Measurements from ENCODE around the gene ASTL. TPM values are rescaled to one million over a fixed set of nuclear protein-coding genes. Genes with fewer than 3 reads are reported as not detected.

The ASTL gene
- total RNA-seq, 3 donors from 2014 or later (not counting 1 experiment from before 2014, with no cell fraction given) = 5.5 to 11.3 (median 8.8) TPM

DNA sequence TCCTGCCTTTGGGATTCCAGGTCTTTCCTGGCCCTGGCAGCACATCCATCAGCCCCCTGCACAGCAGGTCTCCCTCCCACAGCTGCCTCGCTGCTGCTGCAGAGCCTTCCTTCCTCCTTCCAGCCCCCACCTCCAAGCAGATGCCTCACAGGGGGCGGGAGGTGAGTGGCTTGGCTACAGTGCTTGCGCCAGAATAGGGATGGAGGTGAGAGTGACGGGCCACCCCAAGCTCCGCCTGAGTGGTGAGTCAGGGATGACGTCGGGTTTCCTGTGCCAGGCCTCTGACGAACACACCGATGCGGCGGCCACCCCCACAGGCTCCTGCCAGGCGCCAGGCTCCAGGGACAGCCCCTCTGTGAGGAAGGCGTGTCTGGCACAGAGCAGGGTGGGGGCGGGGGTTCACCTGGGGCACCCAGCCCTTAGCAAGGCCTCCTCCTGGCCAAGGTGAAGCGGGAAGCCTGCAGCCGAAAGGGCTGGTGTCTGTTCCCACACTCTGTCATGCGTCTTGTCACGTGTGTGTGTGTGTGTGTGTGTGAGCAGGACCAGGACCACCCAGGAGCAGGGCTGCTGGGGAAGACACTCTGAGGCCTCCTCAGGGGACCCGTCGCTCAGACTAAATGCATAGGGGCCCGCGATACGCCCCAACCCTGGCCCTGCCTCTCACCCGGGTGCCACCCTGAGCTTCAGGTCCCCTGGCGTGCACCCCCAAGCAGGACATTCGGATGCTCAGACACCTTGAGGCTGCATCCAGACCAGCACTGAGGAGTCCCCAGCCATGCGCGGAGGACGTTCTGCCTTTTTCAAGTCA, 10.3 kb upstream of the ASTL start:
- 28% methylated on average over 27 of the region's 29 CpGs for whole genome bisulfite sequencing (ENCODE audit: insufficient coverage)

DNA sequence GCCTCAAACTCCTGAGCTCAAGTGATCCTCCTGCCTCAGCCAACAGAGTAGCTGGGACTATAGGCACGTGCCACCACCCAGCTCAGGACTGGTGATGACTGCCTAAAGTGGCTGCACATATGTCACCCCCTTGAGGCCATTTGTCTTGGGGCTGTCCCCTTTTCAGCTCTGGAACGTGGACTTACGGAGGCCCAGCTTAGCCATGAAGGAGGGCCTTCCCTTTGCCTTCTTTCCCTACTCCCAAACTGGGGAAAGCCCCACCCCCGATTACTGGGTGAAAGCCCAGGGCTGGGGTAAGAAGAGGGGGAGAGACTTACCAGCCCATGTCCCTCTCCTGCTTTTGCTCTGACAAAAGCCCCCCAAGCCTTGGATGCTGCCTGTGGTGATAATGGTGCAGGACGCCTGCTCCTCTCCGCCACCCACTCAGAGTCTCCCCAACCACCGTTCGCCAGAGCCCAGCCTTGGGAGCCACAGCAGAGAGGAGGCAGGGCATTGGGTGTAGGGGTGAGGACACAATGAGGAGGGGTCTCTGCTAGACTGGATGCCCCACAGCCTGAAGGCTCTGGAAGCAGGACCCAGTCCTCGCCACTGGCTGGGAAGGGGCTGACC, 9.4 kb upstream of the ASTL start:
- H3K9me3 ChIP-seq (ENCODE audit: control insufficient read depth, insufficient read depth, low read length) = no peaks in the 10 kb centered on the region
- Mint-ChIP-seq H3K9me3 (no peaks in the 10 kb centered on the region), H3K36me3 (no peaks in the 10 kb centered on the region), H3K4me3 (peak overlapping the region; percentile 17), H3K27ac (peak overlapping the region; percentile 92 to 94), H3K27me3 (ENCODE audit: low read depth in 2 of 2) (no peaks in the 10 kb centered on the region), H3K4me1 (peaks cover 22 to 68% of the 10 kb centered on the region in 2 donors)
- TF ChIP-seq, protein P1, sequence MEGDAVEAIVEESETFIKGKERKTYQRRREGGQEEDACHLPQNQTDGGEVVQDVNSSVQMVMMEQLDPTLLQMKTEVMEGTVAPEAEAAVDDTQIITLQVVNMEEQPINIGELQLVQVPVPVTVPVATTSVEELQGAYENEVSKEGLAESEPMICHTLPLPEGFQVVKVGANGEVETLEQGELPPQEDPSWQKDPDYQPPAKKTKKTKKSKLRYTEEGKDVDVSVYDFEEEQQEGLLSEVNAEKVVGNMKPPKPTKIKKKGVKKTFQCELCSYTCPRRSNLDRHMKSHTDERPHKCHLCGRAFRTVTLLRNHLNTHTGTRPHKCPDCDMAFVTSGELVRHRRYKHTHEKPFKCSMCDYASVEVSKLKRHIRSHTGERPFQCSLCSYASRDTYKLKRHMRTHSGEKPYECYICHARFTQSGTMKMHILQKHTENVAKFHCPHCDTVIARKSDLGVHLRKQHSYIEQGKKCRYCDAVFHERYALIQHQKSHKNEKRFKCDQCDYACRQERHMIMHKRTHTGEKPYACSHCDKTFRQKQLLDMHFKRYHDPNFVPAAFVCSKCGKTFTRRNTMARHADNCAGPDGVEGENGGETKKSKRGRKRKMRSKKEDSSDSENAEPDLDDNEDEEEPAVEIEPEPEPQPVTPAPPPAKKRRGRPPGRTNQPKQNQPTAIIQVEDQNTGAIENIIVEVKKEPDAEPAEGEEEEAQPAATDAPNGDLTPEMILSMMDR (IDR thresholded peaks at IDR 0.05) = no peak
- no peaks in the 10 kb centered on the region for H3K27me3 ChIP-seq (ENCODE audit: control insufficient read depth, insufficient read depth, low read length)
- intact Hi-C loops (cut with micrococcal nuclease) = loop anchor here (1.0 to 5.0 kb wide), 3 partner anchors 17 to 390 kb away; partner anchors contain the start of genes ARID5A and SNRNP200
- ATAC-seq (no peak), DNase-seq (peak; percentile 14 to 56)
- H3K4me1 ChIP-seq (ENCODE audit: control insufficient read depth, insufficient read depth, low read length) = peaks cover 68% of the 10 kb centered on the region
- peak overlapping the region; percentile 99 for H3K27ac ChIP-seq (ENCODE audit: low read length)
- H3K36me3 ChIP-seq (ENCODE audit: control insufficient read depth, insufficient read depth, low read length) = peaks cover 16% of the 10 kb centered on the region
- H3K4me3 ChIP-seq (ENCODE audit: low read length) = no peak overlapping the region
- WGBS (ENCODE audit: insufficient coverage) = 86% methylated on average over 5 of the region's 9 CpGs

More for the DNA sequence above, 10.3 kb upstream of the ASTL start:
- H3K36me3 ChIP-seq (ENCODE audit: control insufficient read depth, insufficient read depth, low read length) = peaks cover 8% of the 10 kb centered on the region
- Mint-ChIP-seq H3K27ac (peak overlapping the region; percentile 92 to 94), H3K36me3 (no peaks in the 10 kb centered on the region), H3K4me1 (peaks cover 16 to 62% of the 10 kb centered on the region in 2 donors), H3K9me3 (no peaks in the 10 kb centered on the region), H3K27me3 (ENCODE audit: low read depth in 2 of 2) (no peaks in the 10 kb centered on the region), H3K4me3 (peak overlapping the region; percentile 74)
- ATAC-seq = peak; percentile 76 to 91 (median 79)
- H3K4me3 ChIP-seq (ENCODE audit: low read length) = peak overlapping the region; percentile 9
- DNase-seq = peak; percentile 96 to 99
- H3K27ac ChIP-seq (ENCODE audit: low read length) = peak overlapping the region; percentile 99
- intact Hi-C loops (cut with micrococcal nuclease) = loop anchor here (1.0 to 5.0 kb wide), 3 partner anchors 16 to 389 kb away; partner anchors contain the start of genes ARID5A and SNRNP200
- H3K4me1 ChIP-seq (ENCODE audit: control insufficient read depth, insufficient read depth, low read length) = peaks cover 59% of the 10 kb centered on the region
- no peaks in the 10 kb centered on the region for H3K27me3 ChIP-seq (ENCODE audit: control insufficient read depth, insufficient read depth, low read length)
- TF ChIP-seq, protein P1 (IDR thresholded peaks at IDR 0.05) = no peak
- H3K9me3 ChIP-seq (ENCODE audit: control insufficient read depth, insufficient read depth, low read length) = no peaks in the 10 kb centered on the region

DNA sequence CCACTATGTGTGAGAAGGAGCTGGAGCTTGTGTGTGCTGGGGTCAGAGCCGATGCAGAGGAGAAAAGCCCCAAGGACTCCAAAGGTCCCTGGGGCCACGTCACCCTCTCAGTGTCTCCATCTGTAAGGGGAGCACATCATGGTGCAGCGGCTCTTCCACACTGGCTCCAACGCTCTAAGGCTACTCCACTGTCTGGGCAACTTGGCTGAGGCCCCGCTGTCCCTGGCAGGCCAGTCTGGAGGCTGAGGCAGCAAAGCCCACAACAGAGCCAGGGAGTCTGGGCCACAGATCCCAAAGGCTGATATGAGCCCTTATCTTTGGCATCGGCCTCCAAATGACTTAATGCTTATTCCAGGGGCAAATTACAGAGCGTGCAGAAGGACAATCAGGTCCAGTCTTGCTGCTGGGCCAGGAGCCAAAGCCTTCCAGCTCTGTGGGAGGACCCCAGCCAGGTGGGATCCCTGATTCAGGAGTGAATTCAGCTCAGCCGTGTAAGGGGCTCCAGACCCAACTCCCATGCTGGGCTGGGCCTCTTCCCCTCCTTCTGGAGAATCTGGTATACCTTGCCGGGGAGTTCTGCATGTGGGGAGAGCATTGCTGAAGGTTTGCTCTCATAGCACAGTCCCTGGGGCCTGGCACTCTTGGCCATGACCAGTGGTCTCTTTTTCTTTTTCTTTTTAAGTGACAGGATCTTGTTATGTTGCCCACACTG, 8.7 kb upstream of the ASTL start:
- intact Hi-C loops (cut with micrococcal nuclease) = loop anchor here (5.0 kb wide), 2 partner anchors 160 to 390 kb away; partner anchors contain the start of genes ARID5A and SNRNP200
- no peak overlapping the region for H3K4me3 ChIP-seq (ENCODE audit: low read length)
- H3K36me3 ChIP-seq (ENCODE audit: control insufficient read depth, insufficient read depth, low read length) = peaks cover 22% of the 10 kb centered on the region
- peak overlapping the region; percentile 99 for H3K27ac ChIP-seq (ENCODE audit: low read length)
- H3K9me3 ChIP-seq (ENCODE audit: control insufficient read depth, insufficient read depth, low read length) = no peaks in the 10 kb centered on the region
- ATAC-seq (no peak), DNase-seq (no peak)
- peak overlapping the region; percentile 9 for H3K4me3 Mint-ChIP-seq
- H3K36me3 Mint-ChIP-seq = no peaks in the 10 kb centered on the region
- peak overlapping the region; percentile 92 to 94 for H3K27ac Mint-ChIP-seq
- peaks cover 27 to 71% of the 10 kb centered on the region in 2 donors for H3K4me1 Mint-ChIP-seq
- WGBS (ENCODE audit: insufficient coverage) = 87% methylated on average over 9 of the region's 9 CpGs
- peaks cover 75% of the 10 kb centered on the region for H3K4me1 ChIP-seq (ENCODE audit: control insufficient read depth, insufficient read depth, low read length)
- H3K9me3 Mint-ChIP-seq = no peaks in the 10 kb centered on the region
- no peaks in the 10 kb centered on the region for H3K27me3 Mint-ChIP-seq (ENCODE audit: low read depth in 2 of 2)
- H3K27me3 ChIP-seq (ENCODE audit: control insufficient read depth, insufficient read depth, low read length) = no peaks in the 10 kb centered on the region
- TF ChIP-seq, protein P1 (IDR thresholded peaks at IDR 0.05) = no peak

All from natural killer cell (primary cell).